Measurements from ENCODE around the gene C2. TPM values are rescaled to one million over a fixed set of nuclear protein-coding genes. Genes with fewer than 3 reads are reported as not detected.
"Not testable (repeated sequence)": the region's sequence is repeated elsewhere in the genome, so short reads cannot be mapped to it uniquely, and the experiment has no call there.

C2 gene
- total RNA-seq, 1 experiment from 2014 or later: 3.2 TPM

DNA sequence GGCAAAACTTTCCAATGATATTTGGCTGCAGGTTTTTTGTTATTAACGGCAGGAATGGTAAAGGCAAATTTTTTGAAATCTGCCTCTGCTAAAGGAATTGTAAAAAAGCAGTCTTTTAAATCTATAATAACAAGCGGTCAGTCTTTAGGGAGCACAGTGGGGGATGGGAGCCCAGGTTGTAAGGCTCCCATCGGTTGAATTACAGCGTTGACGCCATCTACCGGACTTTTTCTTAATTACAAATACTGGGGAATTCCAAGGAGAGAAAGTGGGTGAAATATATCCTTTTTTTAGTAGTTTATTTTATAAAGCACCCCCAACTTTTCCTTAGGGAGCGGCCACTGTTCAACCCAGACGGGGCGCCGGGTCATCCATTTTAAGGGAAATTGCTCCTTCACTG is 61.8 kb downstream of the C2 start:
- in situ Hi-C loops (cut with HindIII; ENCODE audit: low pct_unique_long_range_greater_than_20kb, low sequenced_read_pairs); DNase-seq (ENCODE audit: low read depth): not testable (repeated sequence)

GRCh38 chr6:31994421-31994820 is 66.9 kb downstream of the C2 start:
- DNase-seq (ENCODE audit: low read depth); in situ Hi-C loops (cut with HindIII; ENCODE audit: low pct_unique_long_range_greater_than_20kb, low sequenced_read_pairs): not testable (repeated sequence)

Other genes with a start within 250 kb of the C2 start
- 0.30 TPM in 1 of 2 replicates, not detected in the other for gene LY6G5C, start 246.7 kb upstream of the C2 start, total RNA-seq (2014; rRNA removed; shearing (Covaris generic); ENCODE audit: low replicate concordance)
- 46.9 and 75.6 TPM in 2 replicates for gene ABHD16A, start 224.4 kb upstream of the C2 start, total RNA-seq (2014; rRNA removed; shearing (Covaris generic); ENCODE audit: low replicate concordance)
- not detected in 2 replicates for gene LY6G6F, start 220.9 kb upstream of the C2 start, total RNA-seq (2014; rRNA removed; shearing (Covaris generic); ENCODE audit: low replicate concordance)
- not detected in 2 replicates for gene LY6G6D, start 212.4 kb upstream of the C2 start, total RNA-seq (2014; rRNA removed; shearing (Covaris generic); ENCODE audit: low replicate concordance)
- not detected in 2 replicates for gene LY6G6C, start 206.0 kb upstream of the C2 start, total RNA-seq (2014; rRNA removed; shearing (Covaris generic); ENCODE audit: low replicate concordance)
- not detected in 2 replicates for gene MPIG6B, start 204.3 kb upstream of the C2 start, total RNA-seq (2014; rRNA removed; shearing (Covaris generic); ENCODE audit: low replicate concordance)
- 214 and 216 TPM in 2 replicates for gene DDAH2, start 198.4 kb upstream of the C2 start, total RNA-seq (2014; rRNA removed; shearing (Covaris generic); ENCODE audit: low replicate concordance)
- gene CLIC1, start 191.2 kb upstream of the C2 start, total RNA-seq (2014; rRNA removed; shearing (Covaris generic); ENCODE audit: low replicate concordance): 1,335 and 1,598 TPM in 2 replicates
- 20.2 and 54.7 TPM in 2 replicates for gene MSH5, start 187.7 kb upstream of the C2 start, total RNA-seq (2014; rRNA removed; shearing (Covaris generic); ENCODE audit: low replicate concordance)
- 6.2 TPM in 1 of 2 replicates, not detected in the other for gene SAPCD1, start 165.1 kb upstream of the C2 start, total RNA-seq (2014; rRNA removed; shearing (Covaris generic); ENCODE audit: low replicate concordance)
- 5.5 and 6.1 TPM in 2 replicates for gene VWA7, start 150.4 kb upstream of the C2 start, total RNA-seq (2014; rRNA removed; shearing (Covaris generic); ENCODE audit: low replicate concordance)
- 122 and 144 TPM in 2 replicates for gene VARS1, start 132.0 kb upstream of the C2 start, total RNA-seq (2014; rRNA removed; shearing (Covaris generic); ENCODE audit: low replicate concordance)
- gene LSM2, start 120.8 kb upstream of the C2 start, total RNA-seq (2014; rRNA removed; shearing (Covaris generic); ENCODE audit: low replicate concordance): 75.6 and 85.5 TPM in 2 replicates
- gene HSPA1L, start 112.4 kb upstream of the C2 start, total RNA-seq (2014; rRNA removed; shearing (Covaris generic); ENCODE audit: low replicate concordance): 0.61 and 2.0 TPM in 2 replicates
- gene HSPA1A, start 112.2 kb upstream of the C2 start, total RNA-seq (2014; rRNA removed; shearing (Covaris generic); ENCODE audit: low replicate concordance): 316 and 350 TPM in 2 replicates
- 441 and 449 TPM in 2 replicates for gene HSPA1B, start 100.0 kb upstream of the C2 start, total RNA-seq (2014; rRNA removed; shearing (Covaris generic); ENCODE audit: low replicate concordance)
- gene NEU1, start 64.9 kb upstream of the C2 start, total RNA-seq (2014; rRNA removed; shearing (Covaris generic); ENCODE audit: low replicate concordance): 73.1 and 105 TPM in 2 replicates
- gene SLC44A4, start 48.7 kb upstream of the C2 start, total RNA-seq (2014; rRNA removed; shearing (Covaris generic); ENCODE audit: low replicate concordance): 0.54 TPM in 1 of 2 replicates, not detected in the other
- gene EHMT2, start 30.0 kb upstream of the C2 start, total RNA-seq (2014; rRNA removed; shearing (Covaris generic); ENCODE audit: low replicate concordance): 74.6 and 79.0 TPM in 2 replicates
- 5.5 and 9.3 TPM in 2 replicates for gene ZBTB12, start 25.6 kb upstream of the C2 start, total RNA-seq (2014; rRNA removed; shearing (Covaris generic); ENCODE audit: low replicate concordance)
- gene CFB, start 18.4 kb downstream of the C2 start, total RNA-seq (2014; rRNA removed; shearing (Covaris generic); ENCODE audit: low replicate concordance): 2.6 and 4.7 TPM in 2 replicates
- gene NELFE, start 31.3 kb downstream of the C2 start, total RNA-seq (2014; rRNA removed; shearing (Covaris generic); ENCODE audit: low replicate concordance): 293 and 348 TPM in 2 replicates
- 29.2 and 49.6 TPM in 2 replicates for gene SKIC2, start 31.5 kb downstream of the C2 start, total RNA-seq (2014; rRNA removed; shearing (Covaris generic); ENCODE audit: low replicate concordance)
- gene DXO, start 44.4 kb downstream of the C2 start, total RNA-seq (2014; rRNA removed; shearing (Covaris generic); ENCODE audit: low replicate concordance): 30.5 and 52.6 TPM in 2 replicates
- 0.30 TPM in 1 of 2 replicates, not detected in the other for gene C4A, start 54.3 kb downstream of the C2 start, total RNA-seq (2014; rRNA removed; shearing (Covaris generic); ENCODE audit: low replicate concordance)
- gene C4B, start 87.1 kb downstream of the C2 start, total RNA-seq (2014; rRNA removed; shearing (Covaris generic); ENCODE audit: low replicate concordance): not detected in 2 replicates
- not detected in 2 replicates for gene CYP21A2, start 110.7 kb downstream of the C2 start, total RNA-seq (2014; rRNA removed; shearing (Covaris generic); ENCODE audit: low replicate concordance)
- gene TNXB, start 181.6 kb downstream of the C2 start, total RNA-seq (2014; rRNA removed; shearing (Covaris generic); ENCODE audit: low replicate concordance): 0.90 and 1.4 TPM in 2 replicates
- 9.2 and 9.7 TPM in 2 replicates for gene ATF6B, start 200.5 kb downstream of the C2 start, total RNA-seq (2014; rRNA removed; shearing (Covaris generic); ENCODE audit: low replicate concordance)
- gene FKBPL, start 202.6 kb downstream of the C2 start, total RNA-seq (2014; rRNA removed; shearing (Covaris generic); ENCODE audit: low replicate concordance): 19.5 and 22.7 TPM in 2 replicates
- gene PRRT1, start 224.2 kb downstream of the C2 start, total RNA-seq (2014; rRNA removed; shearing (Covaris generic); ENCODE audit: low replicate concordance): not detected in 2 replicates
- gene PPT2, start 226.4 kb downstream of the C2 start, total RNA-seq (2014; rRNA removed; shearing (Covaris generic); ENCODE audit: low replicate concordance): 27.3 and 270 TPM in 2 replicates
- gene EGFL8, start 236.9 kb downstream of the C2 start, total RNA-seq (2014; rRNA removed; shearing (Covaris generic); ENCODE audit: low replicate concordance): 1.5 and 3.6 TPM in 2 replicates
- gene AGPAT1, start 248.4 kb downstream of the C2 start, total RNA-seq (2014; rRNA removed; shearing (Covaris generic); ENCODE audit: low replicate concordance): 42.7 and 61.0 TPM in 2 replicates

Measured in Caki2 (cell line).